GM19372 (cell line): ENCODE results near the gene DPP9.
"Not testable (repeated sequence)": the region's sequence is repeated elsewhere in the genome, so short reads cannot be mapped to it uniquely, and the experiment has no call there.

ENCODE experiments used
- ATAC-seq: cut with Tn5 transposase; IDR thresholded peaks from one replicate; pipeline ENCODE4 v1.9.1; 2021; ENCODE audit warnings: mild to moderate bottlenecking, low read depth, moderate library complexity; ENCODE audit not compliant: unreplicated experiment

Gene DPP9

GRCh38 chr19:4742723-4743646 is 19.3 kb upstream of the DPP9 start:
- no peak for ATAC-seq

GRCh38 chr19:4740092-4740491 is 16.4 kb upstream of the DPP9 start:
- no peak for ATAC-seq

DNA sequence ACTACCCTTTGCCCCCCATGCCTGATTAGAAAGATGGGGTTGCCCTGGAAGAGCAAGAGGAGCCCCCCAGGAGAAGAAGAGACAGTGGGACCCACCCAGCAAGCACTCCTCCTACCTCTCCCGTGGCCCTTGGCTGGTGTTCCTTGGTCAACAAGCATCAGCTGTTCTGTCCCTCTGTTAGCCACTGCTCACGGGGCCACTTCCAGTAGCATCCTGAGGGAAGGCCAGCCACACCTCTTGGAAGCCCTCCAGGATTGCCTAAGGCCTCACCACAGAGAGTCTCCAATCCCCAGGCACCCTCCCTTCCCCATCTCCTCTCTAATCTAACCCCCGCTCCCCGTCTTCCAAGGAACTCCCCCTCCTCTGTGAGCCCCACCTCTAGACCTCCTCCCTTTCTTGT is 15.1 kb upstream of the DPP9 start:
- ATAC-seq = no peak

DNA sequence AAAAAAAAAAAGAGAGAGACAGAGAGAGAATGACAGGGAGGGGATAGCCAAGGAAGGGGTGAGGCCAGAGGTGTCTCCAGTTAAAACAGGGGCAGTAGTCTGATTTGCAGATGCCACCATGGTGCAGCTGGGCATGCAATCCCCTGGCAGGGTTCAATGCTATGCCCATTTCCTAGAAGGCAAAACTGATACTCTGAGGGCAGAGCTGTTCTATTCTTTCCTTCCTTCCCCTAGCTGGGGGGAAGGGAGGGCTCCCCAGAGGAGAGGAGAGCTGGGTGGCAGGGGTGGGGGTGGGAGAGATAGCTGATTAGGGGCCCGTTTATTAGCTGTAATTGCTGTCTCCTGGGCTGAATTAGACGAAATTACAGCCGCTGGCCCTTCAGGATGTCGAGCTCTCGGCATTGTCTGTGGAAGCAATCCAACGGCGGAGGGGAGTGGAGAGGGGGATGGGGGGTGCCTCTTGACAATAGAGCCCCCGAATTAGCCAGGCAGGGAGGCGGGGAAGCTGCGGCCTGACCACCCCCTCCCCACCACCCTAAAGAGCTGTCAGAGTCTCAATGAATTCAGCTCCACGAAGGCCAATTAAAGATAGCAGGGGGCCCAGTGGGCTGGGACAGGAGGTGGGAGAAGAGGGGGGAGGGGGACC is 14.4 kb upstream of the DPP9 start:
- ATAC-seq = no peak

- no peak for ATAC-seq
These were observed 10.2 kb upstream of the DPP9 start for GRCh38 chr19:4733755-4734345.

GRCh38 chr19:4732680-4733114 is 9.1 kb upstream of the DPP9 start:
- ATAC-seq = no peak

DNA sequence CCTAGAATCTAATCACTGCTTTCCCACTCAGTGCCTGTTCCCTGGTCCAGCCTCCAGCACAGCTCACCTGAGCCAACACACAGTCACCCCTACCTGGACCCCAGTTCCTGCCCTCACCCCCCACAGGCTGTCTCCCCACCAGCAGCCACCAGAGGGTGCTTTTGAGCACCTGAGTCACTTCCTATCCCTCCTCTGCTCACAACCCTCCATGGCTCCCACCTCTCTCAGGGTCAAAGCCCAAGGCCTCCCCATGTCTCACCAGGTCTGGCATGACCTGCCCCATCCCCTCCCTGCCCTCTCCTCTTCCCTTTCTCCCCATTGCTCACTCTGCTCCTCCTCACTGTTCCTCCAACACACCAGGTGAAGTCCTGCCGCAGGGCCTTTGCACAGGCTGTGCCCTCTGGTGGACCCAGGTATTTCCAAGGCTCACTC is 7.1 kb upstream of the DPP9 start:
- no peak for ATAC-seq

DNA sequence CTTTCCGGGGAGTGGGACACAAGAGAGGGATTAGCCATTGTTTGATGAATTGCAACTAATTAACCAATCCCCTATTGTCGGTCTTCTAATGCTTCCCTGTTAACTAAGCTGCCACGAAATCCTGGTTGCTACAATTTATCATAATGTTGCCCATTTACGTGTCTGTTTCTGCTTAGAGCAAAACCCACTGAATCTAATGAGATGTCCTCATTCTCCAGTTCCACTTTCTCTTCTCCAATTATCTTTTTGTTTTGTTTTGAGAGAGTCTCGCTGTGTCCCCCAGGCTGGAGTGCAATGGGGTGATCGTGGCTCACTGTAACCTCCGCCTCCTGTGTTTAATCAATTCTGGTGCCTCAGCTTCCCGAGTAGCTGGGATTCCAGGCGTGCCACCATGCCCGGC is 5.2 kb upstream of the DPP9 start:
- no peak for ATAC-seq

DNA sequence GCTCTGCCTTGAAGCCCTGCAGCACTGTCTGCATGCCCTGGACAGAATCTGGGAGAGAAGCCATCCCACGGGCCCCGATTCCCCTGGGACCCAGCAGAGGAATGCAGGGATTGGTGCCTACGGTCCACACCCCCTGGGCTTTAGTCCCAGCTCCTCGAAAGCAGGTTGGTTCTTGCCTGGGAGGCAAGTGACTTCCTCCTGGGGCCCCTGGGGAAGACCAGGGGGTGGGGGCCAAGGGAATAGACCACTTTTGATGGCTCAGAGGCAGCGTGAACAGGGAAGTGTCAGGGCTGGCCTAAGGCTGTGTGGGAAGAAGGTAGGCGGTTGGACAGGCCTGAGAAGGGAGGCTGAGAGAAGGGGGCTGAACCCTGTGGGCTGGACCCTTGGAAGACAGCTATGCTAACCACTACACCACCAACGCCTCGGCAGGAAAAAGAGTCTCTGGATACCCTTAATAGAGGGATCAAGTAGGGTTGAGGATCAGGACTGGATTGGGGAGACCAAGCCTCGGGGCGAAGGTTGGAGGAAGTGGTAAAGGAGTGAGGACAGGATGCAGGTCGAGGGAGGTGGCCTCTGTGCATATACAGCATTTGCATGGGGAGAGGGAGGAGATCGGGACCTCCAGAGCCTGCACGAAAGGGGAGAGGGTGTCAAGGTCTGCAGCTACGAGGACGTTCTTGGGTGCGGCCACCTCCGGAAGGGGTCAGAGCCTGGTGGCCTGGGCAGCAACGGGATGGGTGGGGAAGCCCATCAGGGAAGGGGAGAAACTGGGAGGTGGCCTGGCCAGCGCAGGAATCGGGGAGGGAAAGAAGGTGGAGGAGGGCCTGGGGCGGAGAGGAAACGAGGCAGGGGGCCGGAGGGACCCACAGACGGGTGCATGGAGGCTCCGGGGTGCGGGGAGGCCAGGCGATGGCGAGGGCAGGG is 709 bp downstream of the DPP9 start:
- no peak for ATAC-seq

DNA sequence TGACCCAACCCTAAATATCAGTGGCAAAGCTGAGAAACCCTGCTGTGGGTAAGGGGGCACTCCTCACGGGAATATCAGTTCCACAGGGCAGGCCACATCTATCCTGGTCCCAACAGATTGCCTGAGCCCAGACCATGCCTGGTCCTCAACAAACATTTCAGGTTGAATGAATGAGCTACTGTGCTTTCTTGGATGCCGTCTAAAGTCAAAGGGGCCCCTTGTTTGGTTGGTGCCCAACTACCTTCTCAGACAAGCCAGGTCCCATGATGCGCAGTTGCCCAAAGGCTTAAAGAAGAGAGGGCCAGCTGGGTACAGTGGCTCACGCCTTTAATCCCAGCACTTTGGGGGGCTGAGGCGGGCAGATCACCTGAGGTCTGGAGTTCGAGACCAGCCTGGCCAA is 2.4 kb downstream of the DPP9 start:
- ATAC-seq = no peak

DNA sequence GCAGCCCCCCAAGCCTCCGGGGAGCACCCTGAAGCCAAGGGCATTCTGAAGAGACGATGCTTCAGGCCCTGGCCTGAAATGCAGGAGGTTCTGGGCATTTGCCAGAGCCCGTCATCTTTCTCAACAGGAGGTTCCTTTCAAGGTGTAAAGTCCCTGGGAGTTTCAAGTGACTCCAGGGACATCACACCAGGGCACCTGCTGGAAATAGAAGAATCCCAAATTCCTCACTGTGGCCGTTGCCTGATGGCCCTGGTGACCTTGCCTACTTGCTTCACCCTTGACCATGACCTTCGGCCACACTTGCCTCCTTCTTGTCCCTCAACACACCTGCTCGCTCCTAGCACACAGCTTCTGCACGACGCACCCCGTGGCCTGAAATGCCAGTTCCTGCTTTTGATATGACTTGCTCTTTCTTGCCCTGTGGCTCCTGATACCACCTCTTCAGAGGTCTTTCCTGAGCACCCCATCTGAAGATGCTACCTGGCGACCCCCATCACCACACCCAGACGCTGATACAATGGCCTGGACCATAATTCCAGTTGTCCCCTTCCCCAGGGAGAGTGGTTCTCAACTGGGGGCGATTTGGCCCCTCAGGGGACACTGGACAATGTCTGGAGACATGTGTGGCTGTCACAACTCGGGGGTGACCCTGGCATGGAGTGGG is 3.5 kb downstream of the DPP9 start:
- ATAC-seq = no peak

GRCh38 chr19:4719499-4719866 is 4.2 kb downstream of the DPP9 start:
- no peak for ATAC-seq

GRCh38 chr19:4717966-4718701 is 5.5 kb downstream of the DPP9 start:
- no peak for ATAC-seq

DNA sequence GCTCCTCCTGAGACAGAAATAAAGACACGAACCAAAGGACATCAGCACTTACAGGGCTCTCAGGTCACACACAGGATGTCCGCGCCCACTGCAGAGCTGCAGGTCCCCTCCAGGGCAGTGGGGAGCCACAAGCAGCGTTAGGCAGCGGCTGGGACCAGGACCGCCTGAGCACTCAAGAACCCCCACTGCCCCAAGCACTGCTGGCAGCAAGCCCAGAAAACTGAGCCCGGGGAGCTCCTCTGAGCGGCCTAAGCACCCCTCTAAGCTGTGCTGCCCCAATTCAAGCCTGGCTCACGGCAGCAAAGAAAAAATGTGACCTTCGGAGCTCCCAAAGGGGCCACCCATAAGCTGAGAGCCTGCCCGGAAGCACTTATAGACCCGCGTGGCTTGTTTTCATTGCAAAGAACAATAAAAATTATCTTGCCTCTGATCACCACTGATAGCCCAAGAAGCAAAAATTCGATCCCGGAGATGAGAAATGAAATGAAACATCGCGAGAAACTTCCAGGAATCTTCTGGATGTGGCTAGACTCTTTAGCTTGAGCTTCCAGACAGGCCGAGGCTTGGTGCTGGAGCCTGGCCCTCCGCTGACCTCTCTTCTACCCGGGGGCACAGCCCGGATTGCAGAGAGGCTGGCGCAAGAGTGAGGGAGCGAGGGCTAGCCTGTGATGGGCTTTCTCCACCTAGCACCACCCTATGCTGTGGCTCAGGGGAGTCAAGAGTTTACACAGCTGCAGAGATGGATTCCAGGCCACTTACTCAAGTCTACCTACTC is 6.3 kb downstream of the DPP9 start:
- no peak for ATAC-seq

DNA sequence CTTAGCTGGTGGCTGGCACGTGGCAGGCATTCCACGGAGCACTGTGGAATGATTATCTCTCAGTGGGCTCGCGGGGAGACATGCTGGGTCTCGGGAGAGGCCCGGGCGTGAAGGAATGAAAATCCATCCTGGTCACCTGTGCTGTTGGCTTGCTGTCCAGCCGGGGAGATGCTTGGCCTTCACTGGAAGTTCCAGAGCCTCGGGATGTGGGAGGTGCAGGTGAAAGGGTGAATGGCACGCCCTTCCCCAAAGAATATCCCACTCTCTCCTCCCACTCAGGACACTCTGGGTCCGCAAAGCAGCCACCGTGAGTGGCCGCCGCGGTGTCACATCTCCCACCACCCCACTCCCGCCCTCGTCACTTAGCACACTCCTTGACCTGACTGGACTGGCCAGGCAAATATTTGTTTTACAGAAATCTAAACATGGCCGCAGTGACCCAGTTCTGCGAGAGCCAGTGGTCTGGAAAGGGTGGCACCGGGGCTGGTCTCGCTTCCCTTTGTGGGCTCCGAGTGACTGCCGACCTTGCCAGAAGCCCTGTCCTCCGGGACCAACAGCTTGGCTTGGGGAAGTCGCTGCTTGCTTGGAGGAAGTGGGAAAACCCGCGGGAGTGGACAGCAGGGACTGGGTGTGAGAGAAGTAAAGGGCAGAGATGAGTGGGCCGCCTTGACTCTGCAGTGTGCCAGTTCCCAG is 8.0 kb downstream of the DPP9 start:
- no peak for ATAC-seq

GRCh38 chr19:4715178-4715528 is 8.5 kb downstream of the DPP9 start:
- not testable (repeated sequence) for ATAC-seq

- no peak for ATAC-seq
These were observed 9.6 kb downstream of the DPP9 start for GRCh38 chr19:4714016-4714415.

DNA sequence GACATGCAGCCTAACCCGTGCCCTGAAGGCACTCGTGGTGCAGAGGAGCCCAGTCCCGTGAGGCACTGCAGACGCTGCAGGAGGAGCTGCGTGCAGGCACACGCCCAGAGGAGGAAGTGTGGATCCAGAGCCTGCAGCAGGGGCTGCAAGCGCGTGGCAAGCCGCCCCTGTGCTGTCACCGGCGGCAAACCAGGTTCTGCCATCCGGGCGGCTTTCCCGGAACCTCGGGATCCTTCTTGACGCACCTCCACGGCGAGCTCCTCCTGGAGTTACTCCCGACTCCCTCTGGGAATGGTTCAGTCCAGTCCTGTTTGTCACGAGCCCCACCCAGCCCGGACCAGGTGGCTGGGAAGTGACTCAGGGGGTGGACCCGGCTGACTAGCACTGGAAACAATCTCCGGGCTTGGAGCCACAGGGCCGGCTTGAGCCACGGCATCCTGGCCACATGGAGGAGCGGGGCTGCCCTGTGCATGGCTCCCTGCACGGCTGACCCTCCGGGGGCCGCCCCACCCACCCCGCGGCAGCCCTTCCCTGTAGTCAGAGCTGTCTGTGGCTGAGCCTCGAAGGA is 10.2 kb downstream of the DPP9 start:
- ATAC-seq = no peak
